Activated CD8-positive, alpha-beta memory T cell treated with anti-CD3 and anti-CD28 coated beads, Interleukin-2, amount 50 U/mL, for 1 hour (primary cell): ENCODE data around the gene SLC38A8.
A peak's percentile ranks its signal among the peaks of the same experiment; 100 is the strongest.

ENCODE experiments used
- DNase-seq: peaks from one replicate; pipeline ENCODE4 v3.0.0-alpha.2; 2020; ENCODE audit errors: extremely low read depth

The SLC38A8 gene

GRCh38 chr16:84068783-84069462 lies 26.3 kb upstream of the SLC38A8 start:
- no peak for DNase-seq

GRCh38 chr16:84068041-84068440 lies 25.4 kb upstream of the SLC38A8 start:
- no peak for DNase-seq

DNA sequence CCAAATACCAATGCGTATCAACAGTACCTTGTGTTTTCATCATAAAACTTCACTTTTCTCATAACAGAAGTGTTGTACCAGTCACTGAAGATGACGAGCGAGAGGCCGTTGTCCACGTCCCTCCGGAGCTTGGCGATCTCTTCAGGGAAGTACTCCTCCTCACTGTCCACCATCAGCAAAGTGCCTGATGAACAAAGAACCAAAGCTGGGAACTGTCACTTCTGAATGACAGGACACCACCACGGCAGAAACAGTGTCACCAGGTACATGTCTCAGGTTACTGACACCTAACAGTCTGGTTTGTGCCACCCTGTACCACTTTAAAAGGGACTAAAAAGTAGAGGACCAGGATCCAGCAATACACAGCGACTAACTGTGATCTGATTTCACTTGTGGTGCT lies 25.0 kb upstream of the SLC38A8 start:
- DNase-seq = no peak

DNA sequence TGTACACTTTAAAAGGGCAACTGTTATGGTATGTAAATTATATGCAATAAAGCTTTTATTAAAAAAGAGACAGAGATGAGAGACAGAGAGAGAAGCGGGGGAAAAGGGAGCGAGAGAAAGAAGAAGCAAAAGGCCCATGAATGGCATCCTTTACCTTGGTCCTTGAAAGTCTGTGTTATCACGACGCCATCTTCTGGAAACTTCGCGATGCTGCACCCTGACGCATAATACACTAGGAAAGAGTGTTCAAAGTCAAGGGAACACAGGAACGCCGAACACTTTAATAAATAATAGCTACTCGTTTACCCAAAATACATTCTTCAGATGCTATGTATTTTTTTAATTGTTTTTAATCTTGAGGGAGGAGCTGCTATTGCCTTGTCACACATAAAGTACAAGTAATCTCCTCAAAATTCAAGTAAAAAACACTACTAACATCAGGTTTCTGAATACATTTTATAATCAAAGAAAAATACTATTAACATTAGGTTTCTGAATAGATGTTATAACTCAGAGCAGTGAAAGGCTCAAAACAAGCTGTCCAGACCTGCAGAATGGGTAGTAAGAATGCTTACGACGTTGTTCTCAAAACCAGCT lies 23.0 kb upstream of the SLC38A8 start:
- DNase-seq = no peak

- DNase-seq = no peak
Observed at GRCh38 chr16:84063980-84064379, 21.4 kb upstream of the SLC38A8 start.

DNA sequence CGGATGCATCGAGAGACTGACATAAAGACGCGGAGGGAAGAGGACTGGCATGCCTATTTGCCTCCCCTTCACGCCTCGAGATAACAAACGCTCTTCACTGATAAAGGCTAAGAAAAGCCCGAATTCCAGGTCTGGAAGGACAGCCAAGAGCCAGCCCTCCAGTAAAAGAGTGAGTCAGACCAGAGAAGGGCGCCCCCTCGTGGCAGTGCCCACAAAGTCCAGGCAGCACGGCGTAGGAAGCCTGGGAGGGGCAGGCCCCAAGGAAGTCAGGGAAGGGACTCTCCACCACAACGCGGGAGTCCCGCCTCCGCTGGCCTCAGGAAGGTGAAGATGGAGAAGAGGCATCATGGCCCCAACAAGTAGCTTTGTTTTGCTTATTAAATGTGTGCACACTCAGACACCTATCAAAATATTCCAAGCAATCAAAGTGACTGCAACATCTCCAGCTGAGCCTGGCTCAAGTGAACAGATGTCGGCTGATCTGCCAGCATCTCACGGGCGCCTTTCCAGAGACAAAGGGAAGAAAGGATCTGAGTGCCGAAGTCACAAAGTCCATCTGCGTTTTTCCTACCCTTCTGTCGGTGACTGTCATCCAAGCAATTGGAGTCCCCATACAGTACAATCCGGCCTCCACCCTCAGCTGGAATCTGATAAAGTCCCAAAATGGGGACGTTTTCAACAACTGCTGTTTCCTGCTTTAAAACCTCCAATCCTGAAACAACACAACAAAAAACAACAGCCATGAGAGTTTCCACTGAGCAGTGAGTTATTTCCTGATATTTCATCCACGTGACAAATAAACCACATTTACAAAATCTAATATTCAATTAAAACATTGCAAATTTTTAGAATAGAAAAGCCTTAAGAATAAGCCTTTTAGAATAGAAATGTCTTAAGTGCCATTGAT lies 20.4 kb upstream of the SLC38A8 start:
- DNase-seq = peak; percentile 4

DNA sequence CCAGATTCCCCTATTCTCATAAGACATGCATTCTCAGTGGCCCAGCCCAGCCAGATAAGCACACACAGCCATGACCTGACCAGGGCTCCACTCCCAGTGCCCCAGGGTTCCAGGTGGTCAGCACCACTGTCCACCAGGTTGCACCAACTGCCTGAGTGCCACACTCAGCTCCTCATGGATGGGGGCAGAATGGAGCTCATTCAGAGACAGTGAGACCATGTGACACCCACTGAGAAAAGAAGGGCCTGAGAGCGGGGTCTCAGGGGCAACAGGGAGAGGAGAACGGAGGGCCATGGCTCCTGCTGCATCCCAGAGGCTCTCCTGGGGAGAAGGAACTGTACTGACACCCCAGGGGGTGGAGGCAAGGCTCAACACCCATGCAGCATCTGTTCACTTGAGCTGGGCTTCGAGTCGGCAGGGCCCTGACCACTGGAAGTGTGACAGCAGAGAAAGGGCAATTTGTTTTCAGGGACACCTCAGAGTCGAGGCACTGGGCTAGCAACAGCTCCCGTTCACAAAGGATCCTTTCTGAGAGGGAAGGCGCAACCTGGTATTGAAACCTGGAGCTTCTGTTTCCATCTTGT lies 18.7 kb upstream of the SLC38A8 start:
- no peak for DNase-seq

DNA sequence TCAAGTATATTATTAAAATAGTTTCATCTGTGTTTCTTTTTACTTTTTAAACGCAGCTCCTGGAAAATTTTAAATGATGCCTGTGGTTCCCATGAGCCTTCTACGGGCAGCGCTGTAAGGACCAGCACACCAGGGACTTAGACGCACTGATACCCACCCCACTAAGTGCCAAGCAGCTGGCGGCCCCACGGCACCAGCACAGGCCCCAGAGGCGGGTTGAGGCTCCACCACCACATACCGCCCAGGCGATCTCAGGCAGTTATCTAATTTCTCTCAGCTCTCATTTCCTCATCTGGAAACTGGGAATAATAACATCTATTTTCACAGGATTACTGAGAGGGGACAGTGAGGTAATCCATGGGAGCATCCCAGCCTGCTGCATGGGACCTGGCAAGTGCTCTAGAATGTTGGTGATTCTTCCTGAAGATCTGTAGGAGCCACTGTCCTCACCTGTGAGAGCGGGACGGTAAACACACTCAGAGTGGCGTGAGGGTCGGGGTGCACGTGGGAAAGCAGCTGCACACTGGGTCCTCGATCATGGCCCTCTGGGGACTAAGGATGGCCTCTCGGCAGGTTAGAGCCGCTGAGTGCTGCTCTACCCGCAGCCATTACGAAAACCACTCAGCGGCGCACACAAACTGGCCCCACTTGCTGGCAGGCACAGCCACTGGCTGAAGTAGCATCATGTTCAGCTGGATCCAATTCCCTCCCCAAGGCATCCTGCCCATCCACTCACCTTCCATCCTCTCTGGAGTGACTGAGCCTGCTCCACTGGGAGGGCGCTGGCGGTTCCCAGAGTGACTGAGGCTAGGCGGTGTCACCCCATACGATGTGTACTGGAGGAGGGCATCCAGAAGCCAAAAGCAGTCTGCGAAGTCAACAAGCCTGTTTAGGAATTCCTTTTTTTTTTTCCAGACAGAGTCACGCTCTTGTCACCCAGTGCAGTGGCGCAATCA lies 17.6 kb upstream of the SLC38A8 start:
- no peak for DNase-seq

DNA sequence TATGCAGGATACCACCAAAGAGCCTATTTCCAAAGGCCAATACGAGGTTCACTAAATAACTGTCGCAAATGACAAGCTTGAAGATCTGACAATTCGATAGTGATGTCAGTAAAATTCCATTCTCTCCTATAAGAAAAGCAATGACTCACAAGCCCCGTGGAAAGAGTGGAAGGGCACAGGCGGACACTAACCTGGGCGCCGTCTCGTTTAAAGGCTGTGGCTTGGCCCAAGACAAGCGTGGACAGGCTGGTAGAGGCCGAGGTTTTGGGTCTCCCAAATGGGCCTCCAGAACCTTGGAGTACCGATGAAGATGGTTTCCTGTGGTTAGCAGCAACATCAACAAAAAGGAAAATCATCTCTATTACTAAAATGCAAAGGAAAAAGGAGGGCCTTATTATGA lies 16.5 kb upstream of the SLC38A8 start:
- no peak for DNase-seq

DNA sequence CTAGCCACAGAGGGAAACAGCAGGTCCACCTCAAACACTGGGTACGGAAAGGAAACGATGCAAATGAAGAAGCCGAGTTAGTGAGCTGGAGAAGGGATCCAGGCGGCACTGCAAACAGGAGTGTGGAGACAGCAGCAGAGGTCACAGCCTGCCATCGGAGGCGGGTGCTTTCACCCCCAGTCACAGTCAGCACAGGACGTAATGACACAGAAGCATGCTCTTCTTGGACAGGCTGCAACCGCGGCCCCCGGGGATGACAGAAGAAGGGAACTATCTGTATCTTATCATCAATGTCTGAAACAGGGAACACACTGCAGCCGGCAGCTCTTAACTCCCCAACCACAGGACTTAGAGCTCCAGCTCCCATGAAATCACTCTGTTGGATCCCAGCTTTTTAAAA lies 16.1 kb upstream of the SLC38A8 start:
- no peak for DNase-seq

GRCh38 chr16:84058211-84058610 lies 15.6 kb upstream of the SLC38A8 start:
- DNase-seq = no peak

GRCh38 chr16:84056933-84057332 lies 14.3 kb upstream of the SLC38A8 start:
- DNase-seq = no peak

- no peak for DNase-seq
Observed at GRCh38 chr16:84055801-84056634, 13.4 kb upstream of the SLC38A8 start.

GRCh38 chr16:84055366-84055765 lies 12.8 kb upstream of the SLC38A8 start:
- no peak for DNase-seq

- DNase-seq = no peak
Observed at GRCh38 chr16:84054916-84055315, 12.3 kb upstream of the SLC38A8 start.

DNA sequence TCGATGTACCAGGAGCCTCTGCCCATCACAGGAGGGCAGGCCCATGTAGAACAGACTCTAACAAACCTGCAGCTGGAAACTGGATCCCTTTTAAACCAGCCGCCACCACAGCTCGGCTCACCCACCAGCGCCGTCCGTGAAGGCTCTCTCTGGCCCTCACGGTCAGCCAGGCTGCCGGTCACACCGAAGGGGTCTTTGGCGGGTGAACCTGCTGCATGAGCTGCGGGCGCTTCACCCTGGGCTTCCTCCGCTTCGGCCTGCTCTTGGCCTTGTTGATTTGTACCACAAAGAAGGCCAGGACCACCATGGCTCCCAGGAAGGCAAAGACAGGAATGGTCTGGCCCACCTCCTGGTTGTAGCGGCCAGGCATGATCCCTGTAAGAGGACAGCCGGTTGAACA lies 11.7 kb upstream of the SLC38A8 start:
- DNase-seq = no peak

- DNase-seq = no peak
Observed at GRCh38 chr16:84053237-84053636, 10.6 kb upstream of the SLC38A8 start.

- DNase-seq = no peak
Observed at GRCh38 chr16:84052071-84052622, 9.6 kb upstream of the SLC38A8 start.

GRCh38 chr16:84050316-84050715 lies 7.7 kb upstream of the SLC38A8 start:
- no peak for DNase-seq
